NCI-H146 treated with DMSO at 0.1 percent for 48 hours (cell line): Measurements from ENCODE around the gene OXCT2.
"Not testable (repeated sequence)": the region's sequence is repeated elsewhere in the genome, so short reads cannot be mapped to it uniquely, and the experiment has no call there.

Experiments used
- DNase-seq: peaks from one replicate; lab custom pipeline; 2025; ENCODE audit not compliant: unreplicated experiment; lab: John Stamatoyannopoulos, UW

The OXCT2 gene

DNA sequence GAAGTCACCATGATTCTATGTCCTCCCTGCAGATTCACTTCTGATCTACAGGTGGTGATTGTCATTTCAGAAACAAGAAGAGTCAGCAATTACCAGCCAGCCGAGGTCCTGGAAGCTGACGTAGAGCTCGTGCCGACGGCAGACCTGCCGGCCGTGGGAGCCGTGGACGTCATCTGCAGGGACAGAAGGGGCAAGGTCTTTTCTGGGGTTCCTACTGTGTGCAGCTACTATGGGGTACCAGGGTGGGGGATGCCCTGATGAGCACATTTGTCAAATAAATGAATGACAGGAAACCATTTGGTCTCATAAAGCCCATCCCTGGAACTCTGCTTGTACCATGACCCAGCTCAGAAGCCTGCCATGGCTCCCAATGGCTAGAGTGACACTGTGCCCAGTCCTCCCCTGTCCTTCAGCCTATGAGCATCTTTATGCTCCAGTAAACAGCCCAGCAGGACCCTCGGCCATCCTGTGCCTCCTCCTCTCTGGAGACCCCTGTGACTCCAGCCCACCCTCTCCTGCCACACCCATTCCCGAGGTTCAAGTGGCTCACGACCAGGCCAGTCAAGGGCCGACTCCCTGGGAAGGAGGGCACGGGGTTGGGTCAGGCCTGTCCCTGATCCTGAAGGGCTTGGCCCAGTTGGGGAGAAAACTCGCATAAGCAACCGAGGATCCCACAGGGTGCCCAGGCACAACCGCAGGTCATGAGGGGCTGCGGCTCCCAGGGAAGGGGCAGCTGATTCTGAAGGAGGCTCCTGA, 7.4 kb downstream of the OXCT2 start:
- not testable (repeated sequence) for DNase-seq

DNA sequence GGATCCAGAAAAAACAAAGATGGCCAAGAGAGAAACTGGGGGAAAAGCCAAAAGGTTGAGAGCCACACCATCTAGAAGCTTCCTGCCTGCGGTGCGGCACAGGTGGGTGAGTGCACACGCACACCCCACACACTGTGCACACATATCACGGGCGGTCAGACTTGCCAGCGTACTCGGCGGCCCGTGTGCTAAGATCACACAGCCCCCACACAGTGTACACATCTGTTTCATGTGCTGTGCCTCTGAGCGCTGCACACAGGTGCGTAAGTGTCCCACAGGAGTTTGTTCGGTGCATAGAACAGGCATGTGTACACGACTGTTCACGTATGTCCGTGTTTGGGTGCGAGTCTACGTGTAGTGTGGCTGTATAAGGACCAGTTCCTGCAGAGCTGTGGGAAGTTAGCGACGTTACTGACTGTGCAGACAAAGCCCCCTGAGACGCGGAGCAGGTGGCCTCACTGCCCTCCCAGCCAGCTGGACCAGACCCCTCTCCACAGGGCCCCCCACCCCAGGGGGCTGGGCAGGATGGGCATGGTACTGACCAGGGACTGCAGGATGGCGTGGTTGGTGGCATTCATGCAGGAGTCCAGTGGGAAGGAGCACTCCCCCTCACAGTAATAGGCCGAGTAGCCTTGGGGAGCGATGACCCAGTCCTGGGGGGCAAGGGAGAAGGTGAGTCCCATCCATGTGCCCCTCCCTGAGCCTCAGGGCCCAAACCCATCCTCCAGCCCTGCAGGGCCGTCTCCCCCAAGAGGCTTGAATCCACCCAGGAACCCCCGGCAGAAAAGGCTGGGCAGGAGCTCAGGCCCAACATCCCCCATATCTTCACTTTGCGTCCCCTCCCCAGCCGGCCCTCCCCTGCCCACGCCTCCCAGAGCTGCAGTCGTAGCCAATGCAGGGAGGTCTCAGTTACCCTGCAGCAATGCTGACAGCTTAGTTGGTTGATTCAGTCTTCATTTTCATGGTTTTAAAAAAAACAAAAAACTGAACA, 8.3 kb downstream of the OXCT2 start:
- no peak for DNase-seq

DNA sequence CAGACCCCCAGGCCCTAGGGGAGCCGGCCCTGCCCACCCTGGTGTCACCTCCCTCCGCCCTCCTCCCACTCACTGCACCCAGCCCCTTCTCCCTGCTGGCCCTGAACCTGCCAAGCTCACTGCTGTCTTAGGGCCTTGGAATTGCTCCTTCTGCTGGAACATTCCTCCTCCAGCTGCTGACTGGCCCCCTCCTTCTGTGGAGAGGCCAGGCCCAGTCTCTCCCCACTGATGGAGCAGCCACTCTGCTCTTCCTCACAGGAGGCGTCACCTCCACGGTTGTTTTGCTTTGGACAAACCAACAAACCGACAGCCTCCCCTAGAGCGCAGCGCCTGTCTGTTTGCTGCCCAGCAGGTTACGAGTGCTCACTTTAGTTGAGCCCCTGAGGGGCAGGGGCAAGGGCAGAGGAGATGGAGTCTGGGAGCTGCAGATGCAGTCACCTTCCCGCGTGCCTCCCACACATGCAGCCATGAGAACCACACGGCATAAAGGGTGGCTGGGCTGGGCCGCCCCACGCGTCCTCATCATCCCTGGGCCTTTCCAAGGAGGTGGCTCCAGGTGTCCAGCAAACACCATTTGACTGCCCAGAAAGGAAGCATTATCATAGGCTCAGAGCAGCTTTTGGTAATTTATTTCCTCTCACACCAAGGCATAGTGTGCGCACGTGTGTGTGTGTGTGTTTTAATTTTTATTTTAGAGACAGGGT, 9.4 kb downstream of the OXCT2 start:
- DNase-seq, result no peak

DNA sequence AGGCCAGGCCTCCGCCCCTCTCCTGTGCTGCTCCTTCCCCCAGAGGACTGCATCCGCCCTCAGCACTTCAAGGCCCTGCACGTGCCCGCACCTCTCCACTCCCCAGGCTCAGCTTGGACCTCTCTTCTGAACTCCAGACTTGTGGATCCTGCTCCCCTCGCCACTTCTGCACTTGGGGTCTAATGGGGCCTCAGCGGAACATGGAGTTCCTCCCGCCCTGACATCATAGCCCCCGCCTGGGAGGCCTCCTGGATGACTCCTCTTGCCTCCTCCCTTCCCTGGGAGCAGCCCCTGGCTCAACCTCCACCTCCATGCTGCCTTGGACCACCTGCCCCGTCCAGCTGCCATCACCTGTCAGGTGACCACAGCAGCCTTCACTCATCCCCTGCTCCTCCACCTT, 10.1 kb downstream of the OXCT2 start:
- DNase-seq, result no peak

DNA sequence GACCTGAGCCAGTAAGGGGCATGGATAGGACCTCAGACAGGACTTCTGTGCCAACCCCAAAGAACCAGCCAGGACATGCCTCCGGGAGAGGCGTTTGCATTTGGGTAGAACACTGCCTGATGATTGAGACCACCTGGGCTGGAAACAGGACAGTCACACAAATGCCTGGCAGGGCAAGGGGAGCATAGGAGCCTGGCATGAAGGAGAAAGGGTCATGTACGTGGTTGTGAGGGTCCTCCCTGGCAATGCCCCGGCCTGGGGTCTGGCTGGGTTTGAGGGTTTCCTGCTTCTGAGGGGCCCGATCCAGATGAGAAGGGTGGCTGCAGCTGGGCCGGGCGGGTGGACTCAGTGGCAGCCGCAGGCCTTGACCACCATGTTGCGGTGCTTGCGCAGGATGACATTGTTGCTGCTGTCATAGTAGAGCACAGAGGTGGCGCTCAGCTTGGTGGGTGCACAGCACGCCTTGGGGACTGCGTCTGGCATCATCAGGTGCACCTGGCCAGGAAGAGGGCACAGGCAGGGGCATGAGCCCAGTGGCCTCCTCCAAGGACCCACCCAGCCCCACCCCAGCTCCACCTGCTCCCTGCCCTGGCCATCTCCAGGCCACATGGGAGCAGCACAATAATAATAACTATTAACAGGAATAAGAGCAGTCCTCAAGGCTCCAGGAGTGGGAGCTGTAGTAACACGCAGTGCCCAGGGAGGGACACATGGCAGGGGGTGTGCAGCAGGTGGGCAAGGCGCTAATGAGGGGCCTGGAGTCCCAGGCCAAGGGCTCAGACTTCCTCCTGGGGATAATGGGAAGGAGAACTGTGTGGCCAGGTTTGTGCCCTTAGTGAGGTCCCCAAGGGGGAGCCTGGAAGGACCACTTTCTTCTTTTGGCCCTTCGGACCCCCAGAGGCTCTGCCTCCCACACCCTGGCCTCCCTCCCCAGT, 10.8 kb downstream of the OXCT2 start:
- DNase-seq, result no peak

DNA sequence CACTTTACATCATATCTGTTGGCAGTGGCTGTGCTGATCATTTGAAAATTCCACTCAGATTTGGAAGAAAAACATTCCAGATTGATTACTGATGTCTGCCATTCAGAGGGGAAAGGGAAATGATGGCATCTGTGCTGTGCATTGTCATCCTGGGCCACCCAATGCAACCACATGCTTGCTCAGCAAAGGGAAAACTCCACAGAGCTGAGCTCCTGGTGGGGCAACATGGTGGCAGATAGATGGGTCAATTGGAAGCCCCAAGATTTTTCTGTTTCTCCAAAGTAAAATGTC, 11.8 kb downstream of the OXCT2 start:
- no peak for DNase-seq

DNA sequence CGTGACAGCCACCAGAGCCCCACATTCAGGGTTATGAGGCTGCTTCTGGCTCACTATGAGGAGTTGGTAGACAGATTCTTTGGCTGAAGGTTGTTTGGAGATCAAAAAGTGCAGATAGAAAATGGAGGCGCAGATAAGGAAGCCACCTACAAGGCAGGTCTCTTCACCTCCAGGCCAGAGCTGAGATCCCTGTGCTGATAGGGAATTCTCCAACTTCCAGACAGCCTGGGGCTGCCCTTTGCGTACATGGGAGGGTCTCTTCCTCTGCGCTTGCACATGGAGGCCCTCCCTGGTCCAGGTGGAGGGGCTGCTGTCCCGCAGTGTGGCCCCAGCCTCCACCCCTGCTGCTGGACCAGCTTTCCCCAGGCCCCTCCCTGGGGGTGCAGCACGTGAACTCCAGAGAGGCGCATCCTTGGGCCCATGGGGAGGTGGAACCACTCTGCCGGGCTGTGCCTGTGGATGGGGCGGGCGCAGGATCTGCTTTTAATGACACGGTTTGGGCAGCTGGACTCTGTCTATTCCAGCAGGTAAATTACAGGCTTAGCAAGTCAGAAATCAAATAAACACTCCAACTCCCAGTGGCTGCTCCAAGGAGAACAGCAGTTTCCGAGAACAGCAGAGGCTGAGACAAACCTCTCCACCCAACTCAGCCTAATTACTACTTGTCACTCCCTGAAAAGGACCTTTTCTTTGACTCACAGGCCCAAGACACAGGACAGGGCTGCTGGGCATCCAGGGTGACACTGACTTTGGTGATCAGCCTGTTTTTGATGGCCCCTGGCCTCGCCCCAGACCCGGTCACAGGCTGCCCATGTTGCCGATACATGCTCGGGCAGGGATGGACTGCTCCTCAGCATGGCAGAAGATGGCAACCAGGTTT, 12.4 kb downstream of the OXCT2 start:
- no peak for DNase-seq

DNA sequence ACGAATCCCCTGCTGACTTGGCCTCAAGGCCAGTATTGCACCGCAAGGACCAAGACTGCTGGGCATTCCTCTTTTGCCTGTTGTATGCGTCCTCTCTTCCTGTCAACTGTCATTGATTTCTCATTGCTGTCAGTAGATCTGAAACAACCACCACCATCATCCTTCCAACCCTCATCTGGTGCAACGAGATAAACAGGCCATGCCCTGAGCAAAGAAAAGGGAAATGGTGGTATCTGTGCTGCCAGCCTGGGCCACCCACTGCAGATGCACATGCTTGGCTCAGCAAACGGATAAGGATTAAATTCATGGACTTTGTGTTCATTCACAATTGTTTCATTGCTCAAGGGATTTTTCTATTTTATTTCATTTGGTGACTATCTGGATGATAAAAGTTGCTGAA, 13.6 kb downstream of the OXCT2 start:
- no peak for DNase-seq

DNA sequence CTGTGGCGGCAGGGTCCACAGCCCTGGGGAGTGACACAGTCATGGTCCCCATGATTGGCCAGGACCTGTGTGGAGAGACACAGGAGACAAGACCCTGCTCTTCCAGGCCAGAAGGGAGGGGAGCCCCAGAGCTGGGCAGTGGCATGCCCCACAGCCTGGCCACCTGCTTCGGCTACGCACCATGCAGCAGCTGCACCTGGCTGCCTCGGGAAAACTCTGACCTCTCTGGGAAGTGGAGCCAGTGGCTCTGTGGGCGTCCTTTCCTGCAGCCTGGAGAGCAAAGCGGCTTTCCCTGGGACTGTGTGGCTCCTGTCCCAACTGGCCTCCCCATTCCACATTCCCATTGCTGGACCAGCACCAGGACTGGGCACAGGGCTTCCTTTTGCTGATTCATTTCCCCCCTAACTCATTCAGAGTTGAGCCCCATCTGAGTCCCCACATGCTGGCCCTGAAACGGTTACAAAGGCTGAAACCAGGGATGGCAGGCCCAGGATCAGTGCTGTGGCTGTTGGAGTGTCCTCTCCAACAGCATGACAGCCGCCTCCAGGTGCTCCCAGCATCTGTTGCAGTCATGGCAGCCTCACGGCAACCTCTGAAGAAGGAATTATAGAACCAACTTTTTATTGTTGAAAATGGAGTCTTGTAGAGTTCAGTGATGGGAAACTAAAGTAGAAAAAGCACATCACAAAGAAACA, 15.0 kb downstream of the OXCT2 start:
- DNase-seq, result no peak

DNA sequence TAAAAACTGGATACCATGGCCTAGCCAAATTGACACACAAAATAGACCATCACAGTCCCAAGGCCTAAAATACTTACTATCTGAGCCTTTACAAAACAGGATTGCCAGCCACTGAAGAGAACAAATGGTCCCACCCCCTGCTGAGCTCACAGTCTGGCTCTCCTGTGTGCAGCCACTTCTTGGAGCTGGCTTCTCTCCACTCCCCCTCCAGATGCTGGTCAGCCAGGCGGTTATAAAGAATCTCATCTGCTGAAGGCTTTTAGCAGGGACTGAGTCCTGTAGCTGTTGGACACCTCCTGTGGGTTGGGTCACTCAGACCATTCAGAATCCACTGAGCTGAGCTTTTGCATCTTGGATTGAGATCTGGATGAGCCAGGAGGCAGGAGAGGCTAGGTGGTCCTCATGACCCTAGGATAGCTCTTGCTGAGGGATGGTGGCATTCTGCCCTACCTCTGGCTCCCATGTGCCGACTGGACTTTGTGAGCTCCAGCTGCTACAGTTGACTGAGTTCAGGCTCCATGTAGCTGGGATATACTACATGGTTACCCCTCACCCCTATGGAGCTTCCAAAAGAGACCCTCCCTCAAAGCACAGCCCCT, 16.1 kb downstream of the OXCT2 start:
- no peak for DNase-seq

DNA sequence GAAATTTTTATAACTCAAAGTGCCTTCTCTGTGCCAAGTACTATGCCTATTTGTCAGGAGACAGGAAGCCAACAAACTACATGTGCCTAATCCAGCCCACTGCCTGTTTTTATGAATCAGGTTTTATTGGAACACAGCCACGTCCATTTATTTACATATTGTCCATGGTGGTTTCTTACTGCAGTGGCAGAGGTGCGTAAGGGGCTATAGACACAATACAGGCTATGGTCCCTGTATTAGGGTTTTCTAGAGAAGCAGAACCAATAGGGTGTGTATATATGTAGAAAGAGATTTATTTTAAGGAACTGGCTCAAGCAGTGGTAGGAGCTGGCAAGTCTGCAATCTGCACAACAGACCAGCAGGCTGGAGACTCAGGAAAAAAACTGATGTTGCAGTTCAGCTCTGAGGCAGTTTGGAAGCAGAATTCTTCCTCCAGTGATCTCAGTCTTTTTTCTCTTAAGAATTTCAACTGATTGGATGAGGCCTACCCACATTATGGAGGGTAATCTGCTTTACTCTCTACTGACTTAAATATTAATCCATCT, 17.1 kb downstream of the OXCT2 start:
- no peak for DNase-seq

DNA sequence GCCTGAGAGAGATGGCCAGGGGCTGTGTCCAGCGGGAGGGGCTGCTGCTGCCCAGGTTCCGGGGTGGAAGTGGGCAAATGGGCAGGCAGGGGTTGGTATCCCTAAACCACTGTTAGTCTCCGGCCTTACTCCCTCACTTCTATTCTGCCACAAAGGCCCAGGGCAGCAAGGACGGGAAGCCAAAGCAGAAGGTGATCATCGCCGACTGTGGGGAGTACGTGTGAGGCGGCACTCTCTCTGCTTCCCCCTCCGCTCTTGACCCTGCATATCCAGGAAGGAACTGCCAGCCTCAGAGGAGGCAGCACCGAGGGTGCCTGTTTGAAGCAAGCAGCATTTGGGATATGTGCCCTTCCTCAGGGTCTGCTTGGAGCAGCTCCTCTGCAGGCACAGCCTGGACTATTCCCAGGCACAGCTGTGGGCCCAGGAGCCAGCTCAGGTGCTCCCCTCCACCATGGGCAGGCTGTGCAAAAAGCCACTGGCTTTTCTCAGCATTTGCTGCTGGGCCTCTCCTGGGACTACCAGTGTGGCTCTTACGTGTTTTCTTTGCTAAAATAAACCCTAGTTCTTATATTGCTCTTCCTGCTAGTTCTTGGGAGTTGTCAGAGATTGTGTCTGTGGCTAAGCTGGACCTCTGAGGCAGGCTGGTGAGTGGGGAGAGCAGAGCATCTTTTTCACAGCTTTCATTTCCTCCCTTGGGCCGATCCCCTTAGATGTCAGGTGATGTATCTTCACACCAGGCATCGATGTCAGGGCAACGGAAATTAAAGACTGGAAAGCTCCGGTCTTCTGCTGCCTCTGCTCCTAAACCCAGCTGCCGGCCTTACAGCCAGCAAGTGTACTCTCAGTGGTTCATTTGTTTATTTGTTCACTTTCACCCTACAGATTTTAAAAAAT, 17.8 kb downstream of the OXCT2 start:
- DNase-seq, result no peak

DNA sequence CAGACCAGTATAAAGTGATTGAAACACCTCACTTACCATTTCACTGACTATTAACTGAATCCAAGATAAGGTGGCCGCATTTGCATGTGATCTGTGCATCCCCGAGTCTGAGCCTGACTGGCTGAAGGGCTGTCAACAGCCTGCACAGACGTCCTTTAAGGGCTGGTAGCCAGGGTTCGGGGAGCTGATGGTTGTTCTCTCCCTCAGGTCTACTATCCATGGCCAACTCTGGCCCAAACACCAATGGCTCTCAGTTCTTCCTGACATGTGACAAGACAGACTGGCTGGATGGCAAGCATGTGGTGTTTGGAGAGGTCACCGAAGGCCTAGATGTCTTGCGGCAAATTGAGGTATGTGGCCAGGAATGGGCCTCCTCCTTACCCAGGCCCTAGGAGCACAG, 18.4 kb downstream of the OXCT2 start:
- no peak for DNase-seq

DNA sequence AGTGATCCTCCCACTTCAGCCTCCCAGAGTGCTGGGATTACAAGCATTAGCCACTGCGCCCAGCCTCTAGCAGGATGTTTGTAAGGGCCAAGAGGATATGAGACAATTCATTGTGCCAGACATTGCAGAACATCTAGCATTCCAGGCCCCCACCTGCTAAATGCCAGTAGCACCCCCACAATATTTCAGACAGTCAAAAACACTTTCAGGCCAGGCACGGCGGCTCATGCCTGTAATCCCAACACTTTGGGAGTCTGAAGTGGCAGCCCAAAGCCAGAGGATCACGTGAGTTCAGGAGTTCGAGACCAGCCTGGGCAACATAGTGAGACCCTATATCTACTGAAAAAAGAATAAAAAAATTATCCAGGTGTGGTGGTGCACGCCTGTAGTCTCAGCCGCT, 19.6 kb downstream of the OXCT2 start:
- no peak for DNase-seq

DNA sequence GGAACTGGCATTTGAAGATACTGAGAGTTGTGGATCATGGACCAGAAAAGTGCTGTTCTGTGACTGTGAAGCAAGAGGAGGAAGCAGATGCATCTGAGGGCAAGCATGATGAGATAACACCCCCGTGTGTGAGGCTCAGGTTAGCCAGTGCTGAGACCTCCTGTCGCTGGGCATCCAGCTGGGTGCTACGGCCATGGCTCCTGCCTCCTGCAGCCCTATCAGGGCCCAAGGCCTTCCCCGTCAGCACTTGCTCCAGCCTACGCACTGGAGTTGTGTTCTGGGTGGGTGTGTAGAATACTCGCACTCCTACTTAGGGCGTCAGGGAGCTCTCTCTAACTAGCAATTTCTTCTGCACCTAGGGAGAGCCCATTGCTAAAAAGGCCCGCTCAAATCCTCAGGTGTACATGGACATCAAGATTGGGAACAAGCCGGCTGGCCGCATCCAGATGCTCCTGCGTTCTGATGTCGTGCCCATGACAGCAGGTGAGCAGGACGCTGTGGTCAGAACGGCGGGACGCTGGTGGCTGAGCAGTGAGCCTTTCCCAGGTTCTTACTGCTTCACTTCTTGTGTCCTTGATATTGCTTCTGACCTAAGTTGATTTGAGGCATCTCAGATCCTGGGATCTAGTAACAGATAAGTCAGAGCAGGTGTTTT, 26.0 kb downstream of the OXCT2 start:
- DNase-seq, result no peak

DNA sequence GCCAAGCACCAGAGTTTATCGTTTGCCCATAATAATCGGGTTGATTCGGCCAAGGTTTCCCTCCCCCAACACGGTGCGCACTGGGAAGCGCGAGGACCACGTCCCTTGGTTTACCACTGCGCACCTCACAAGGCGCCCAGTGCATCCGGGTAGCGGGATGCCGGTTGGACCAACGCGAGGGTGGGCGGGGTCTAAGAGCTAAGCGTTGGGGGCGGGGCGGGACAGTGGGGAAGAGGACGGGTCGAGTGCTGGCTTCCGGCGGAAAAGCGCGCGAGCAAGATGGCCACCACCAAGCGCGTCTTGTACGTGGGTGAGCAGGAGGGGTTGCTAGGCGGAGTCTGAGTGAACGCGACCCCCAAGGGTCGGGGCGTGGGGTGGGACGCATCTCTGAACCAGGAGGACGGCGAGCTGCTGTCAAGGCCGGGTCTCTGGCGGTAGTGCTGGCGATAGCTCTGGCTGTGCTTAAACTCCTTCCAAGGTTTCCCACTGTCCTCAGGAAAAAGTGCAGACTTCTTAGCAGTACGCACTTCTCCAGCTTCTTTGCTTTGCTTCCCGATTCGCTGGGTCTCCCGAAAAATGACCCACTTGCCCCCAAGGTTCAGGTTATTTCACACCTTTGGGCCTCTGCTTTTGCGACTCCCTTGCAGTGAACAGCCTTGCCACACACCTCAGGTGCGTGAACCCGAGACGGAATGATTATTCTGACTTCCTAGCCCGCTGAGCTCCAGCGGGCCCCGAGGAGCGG, 32.4 kb downstream of the OXCT2 start, which contains the start of gene PPIE:
TSS of gene PPIE (plus strand) at position 261 of the 745 bp plus-strand sequence. CDS start at position 280, 19 bp downstream.
- peak; percentile 40 for DNase-seq
